IPS DF 6.9 (cell line): ENCODE data around the gene NSMF.

ENCODE experiments used
- DNase-seq: peaks from one replicate; pipeline ENCODE4 v3.0.0-alpha.2; 2013; ENCODE audit warnings: low read depth, low spot score
- H3K27ac ChIP-seq: one replicate; pipeline ENCODE4 v1.5.1; 2013; ENCODE audit warnings: low read length, control low read depth
- H3K27me3 ChIP-seq: 2 replicates; pipeline ENCODE4 v1.6.1; 2013; ENCODE audit warnings: mild to moderate bottlenecking, low read length; ENCODE audit not compliant: control insufficient read depth, insufficient read depth
- H3K36me3 ChIP-seq: 2 replicates; pipeline ENCODE4 v1.6.1; 2013; ENCODE audit warnings: low read length; ENCODE audit not compliant: control insufficient read depth, insufficient read depth
- H3K4me1 ChIP-seq: 2 replicates; pipeline ENCODE4 v1.6.1; 2013; ENCODE audit warnings: low read length; ENCODE audit not compliant: control insufficient read depth, insufficient read depth
- H3K4me3 ChIP-seq: 2 replicates; pipeline ENCODE4 v1.5.1; 2013; ENCODE audit warnings: mild to moderate bottlenecking, low read length
- H3K9me3 ChIP-seq: 2 replicates; pipeline ENCODE4 v1.6.1; 2013; ENCODE audit warnings: low read length, inconsistent platforms; ENCODE audit not compliant: control insufficient read depth, insufficient read depth
- WGBS: extraction: QIAGEN DNeasy Blood & Tissue Kit; methylation state at CpG from one replicate; pipeline ENCODE4 v1.1.7; 2013; ENCODE audit warnings: mixed read lengths, missing lambda C conversion rate; ENCODE audit not compliant: insufficient read length, insufficient coverage; 5-methylcytosine and 5-hydroxymethylcytosine counted together

The NSMF gene

DNA sequence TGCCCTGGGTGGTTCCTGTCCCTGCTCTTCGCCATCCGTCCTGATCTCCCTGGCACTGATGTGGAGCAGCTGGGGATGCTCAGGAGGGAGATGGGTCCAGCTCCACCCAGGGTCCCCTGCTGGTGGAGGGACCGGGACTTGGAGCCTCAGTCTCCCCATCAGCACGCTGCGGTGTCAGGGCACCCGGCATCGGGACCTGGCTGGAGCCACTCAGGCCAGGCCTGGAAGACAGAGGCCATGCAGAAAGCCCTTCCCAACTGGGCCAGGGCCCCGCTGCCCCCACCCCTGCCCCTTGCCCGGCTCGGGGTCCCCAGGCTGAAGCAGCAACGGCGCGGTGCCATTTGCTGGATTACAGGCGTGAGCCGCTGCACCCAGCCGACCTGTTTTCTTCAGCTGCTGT is 40.3 kb upstream of the NSMF start:
- Histone ChIP-seq H3K4me3 (no peak overlapping the region), H3K27me3 (no peaks in the 10 kb centered on the region), H3K27ac (no peak overlapping the region), H3K9me3 (no peaks in the 10 kb centered on the region), H3K4me1 (no peaks in the 10 kb centered on the region), H3K36me3 (no peaks in the 10 kb centered on the region; the same call in 1 of the 2 replicates)
- DNase-seq, result no peak
- WGBS, result no CpG with 5 or more reads among the region's 16 CpGs

DNA sequence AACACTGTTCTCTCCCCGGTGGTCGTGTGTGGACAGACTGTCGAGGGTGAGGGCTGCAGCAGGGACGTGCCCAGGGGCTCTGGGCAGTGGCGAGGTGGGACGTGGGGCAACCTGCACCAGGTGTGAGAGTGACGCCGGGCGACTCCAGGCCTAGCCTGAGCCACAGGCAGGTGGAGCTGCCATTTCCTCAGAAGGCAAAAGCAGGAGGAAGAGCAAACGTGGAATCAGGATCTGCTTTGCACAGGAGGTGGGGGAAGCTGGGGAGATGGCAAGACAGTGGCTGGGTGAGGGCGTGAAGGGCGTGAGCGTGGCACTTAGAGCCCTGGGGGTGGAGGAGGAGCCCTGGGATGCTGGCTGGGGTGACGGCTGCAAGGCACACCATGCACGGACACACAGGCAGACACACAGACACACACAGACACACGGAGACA is 39.6 kb upstream of the NSMF start:
- H3K27me3 ChIP-seq, result no peaks in the 10 kb centered on the region
- H3K4me3 ChIP-seq, result no peak overlapping the region
- H3K36me3 ChIP-seq, result no peaks in the 10 kb centered on the region; the same call in 1 of the 2 replicates
- H3K4me1 ChIP-seq, result no peaks in the 10 kb centered on the region
- no peak overlapping the region for H3K27ac ChIP-seq
- WGBS, result no CpG with 5 or more reads among the region's 16 CpGs
- H3K9me3 ChIP-seq, result no peaks in the 10 kb centered on the region
- DNase-seq, result no peak

DNA sequence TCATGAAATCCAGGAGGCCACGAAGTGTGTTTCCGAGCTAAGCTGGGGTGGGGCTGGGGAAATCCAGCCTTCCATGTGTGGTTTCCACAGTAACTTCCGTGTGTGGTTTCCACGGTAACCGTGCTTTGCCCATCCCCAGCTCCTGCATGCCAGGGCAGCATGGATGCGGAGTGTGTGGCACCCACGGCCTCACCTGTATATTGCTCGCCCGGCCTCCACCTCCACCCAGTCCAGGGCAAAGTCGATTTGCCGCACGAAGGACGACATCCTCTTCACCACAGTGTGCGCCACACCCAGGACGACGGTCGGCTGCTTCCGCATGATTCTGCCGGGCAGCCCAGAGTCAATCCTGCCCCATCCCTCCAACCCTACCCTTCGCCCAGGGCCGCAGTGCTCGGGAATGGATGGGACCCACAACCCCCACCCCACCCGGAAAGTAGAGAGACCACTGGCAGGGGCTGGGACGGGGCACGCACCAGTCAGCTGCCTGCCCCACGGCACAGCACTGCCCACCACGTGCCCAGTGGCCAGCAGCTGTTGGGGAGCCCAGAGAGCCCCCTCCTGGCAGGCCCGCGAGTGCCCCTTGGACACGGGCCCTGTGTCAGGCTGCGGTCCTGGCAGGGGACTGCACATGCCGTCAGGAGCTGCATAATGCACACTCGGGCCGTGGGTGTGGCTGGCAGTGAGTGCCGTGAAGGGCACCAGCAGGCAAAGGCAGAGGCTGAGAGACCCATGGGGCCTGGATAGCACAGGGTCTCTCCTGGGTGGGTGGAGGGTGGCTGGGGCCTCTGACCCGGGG is 39.0 kb upstream of the NSMF start:
- H3K4me3 ChIP-seq, result no peak overlapping the region
- 0 out of 2 replicates have a peak, but pooled peaks cover under 1% of the 10 kb centered on the region for H3K4me1 ChIP-seq
- DNase-seq, result no peak
- no CpG with 5 or more reads among the region's 36 CpGs for WGBS
- no peaks in the 10 kb centered on the region for H3K27me3 ChIP-seq
- H3K27ac ChIP-seq, result no peak overlapping the region
- H3K9me3 ChIP-seq, result no peaks in the 10 kb centered on the region
- H3K36me3 ChIP-seq, result no peaks in the 10 kb centered on the region; the same call in 1 of the 2 replicates

DNA sequence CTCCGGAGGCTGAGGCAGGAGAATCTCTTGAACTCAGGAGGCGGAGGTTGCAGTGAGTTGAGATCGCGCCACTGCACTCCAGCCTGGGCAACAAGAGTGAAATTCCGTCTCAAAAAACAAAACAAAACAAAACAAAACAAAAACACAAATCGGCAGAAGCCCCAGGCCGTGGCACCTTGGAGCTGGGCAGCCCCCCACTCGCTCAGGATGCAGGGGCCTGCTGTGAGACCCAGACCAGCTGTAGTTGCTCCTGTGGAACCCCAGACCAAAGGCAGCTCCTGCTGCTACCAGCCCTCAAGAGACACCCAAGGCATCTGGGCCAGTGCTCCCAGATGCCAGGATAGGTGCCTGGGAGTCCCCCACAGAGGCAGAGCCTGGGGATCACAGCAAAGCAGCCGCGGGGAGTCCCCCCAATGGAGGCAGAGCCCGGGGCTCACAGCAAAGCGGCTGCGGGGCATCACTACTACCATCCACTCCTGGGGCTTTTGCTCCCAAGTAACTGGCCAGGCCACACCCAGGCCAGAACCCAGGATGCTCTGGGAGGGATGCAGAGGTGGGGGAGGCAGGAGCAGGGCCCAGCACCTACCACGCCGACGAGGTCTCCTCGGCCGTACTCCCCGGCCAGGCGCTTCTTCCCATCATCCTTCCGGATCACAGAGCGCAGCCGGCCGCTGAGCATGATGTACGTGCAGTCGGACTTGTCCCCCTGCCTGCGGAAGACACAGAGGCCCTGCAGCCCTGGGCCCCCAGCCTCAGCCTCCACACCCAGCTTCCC is 37.7 kb upstream of the NSMF start:
- WGBS, result no CpG with 5 or more reads among the region's 27 CpGs
- H3K36me3 ChIP-seq, result no peaks in the 10 kb centered on the region; the same call in 1 of the 2 replicates
- H3K4me3 ChIP-seq, result no peak overlapping the region
- 0 out of 2 replicates have a peak, but pooled peaks cover 1% of the 10 kb centered on the region for H3K4me1 ChIP-seq
- no peaks in the 10 kb centered on the region for H3K9me3 ChIP-seq
- H3K27ac ChIP-seq, result no peak overlapping the region
- no peaks in the 10 kb centered on the region for H3K27me3 ChIP-seq
- no peak for DNase-seq

DNA sequence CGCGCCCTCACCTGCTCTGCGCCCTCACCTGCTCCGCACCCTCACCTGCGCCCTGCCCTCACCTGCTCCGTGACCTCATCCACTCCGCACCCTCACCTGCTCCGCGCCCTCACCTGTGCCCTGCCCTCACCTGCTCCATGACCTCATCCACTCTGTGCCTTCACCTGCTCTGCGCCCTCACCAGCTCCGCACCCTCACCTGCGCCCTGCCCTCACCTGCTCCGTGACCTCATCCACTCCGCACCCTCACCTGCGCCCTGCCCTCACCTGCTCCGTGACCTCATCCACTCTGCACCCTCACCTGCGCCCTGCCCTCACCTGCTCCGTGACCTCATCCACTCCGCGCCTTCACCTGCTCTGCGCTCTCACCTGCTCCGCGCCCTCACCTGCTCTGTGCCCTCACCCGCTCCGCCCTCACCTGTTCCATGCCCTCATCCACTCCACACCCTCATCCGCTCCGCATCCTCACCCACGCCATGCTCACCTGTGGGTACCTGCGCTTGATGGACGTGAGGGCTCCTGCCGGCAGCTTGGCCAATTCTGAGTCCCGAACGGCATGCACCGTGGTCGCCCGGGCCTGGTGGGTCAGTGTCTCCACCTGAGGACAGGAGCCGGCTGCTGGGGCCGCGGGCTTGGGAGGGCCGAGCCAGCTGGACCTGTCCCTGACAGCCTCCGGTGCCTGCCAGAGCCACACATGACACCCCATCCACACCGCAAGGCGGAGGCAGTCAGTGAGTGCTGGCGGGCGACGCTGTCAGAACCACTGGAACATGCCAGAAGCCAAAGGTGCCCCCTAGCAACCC is 35.6 kb upstream of the NSMF start:
- H3K27ac ChIP-seq, result no peak overlapping the region
- H3K27me3 ChIP-seq, result no peaks in the 10 kb centered on the region
- DNase-seq, result no peak
- no CpG with 5 or more reads among the region's 46 CpGs for WGBS
- 0 out of 2 replicates have a peak, but pooled peaks cover 1% of the 10 kb centered on the region for H3K4me1 ChIP-seq
- H3K9me3 ChIP-seq, result no peaks in the 10 kb centered on the region
- no peaks in the 10 kb centered on the region; the same call in 1 of the 2 replicates for H3K36me3 ChIP-seq
- H3K4me3 ChIP-seq, result no peak overlapping the region

DNA sequence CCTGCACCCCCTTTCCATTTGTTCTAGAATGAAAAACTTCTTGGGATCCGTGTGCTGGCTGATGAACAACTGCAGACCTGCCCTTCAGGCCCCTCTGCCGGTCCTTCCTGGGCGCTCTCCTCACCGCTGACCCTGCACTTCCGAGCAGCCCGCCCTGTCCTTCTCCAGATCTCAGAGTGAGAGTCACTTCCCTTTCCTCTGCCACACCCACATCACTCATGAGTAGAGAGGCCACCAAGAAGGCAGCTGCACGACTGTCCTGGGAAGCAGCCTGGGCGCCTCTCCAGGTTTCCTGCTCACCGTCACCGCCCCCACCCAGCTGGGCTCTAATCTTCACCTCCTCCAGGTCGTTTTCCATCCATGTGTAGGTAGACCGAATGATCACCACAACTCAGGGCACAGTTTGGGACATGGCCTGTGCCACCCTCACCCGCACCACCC is 35.0 kb upstream of the NSMF start:
- no peaks in the 10 kb centered on the region; the same call in 1 of the 2 replicates for H3K36me3 ChIP-seq

DNA sequence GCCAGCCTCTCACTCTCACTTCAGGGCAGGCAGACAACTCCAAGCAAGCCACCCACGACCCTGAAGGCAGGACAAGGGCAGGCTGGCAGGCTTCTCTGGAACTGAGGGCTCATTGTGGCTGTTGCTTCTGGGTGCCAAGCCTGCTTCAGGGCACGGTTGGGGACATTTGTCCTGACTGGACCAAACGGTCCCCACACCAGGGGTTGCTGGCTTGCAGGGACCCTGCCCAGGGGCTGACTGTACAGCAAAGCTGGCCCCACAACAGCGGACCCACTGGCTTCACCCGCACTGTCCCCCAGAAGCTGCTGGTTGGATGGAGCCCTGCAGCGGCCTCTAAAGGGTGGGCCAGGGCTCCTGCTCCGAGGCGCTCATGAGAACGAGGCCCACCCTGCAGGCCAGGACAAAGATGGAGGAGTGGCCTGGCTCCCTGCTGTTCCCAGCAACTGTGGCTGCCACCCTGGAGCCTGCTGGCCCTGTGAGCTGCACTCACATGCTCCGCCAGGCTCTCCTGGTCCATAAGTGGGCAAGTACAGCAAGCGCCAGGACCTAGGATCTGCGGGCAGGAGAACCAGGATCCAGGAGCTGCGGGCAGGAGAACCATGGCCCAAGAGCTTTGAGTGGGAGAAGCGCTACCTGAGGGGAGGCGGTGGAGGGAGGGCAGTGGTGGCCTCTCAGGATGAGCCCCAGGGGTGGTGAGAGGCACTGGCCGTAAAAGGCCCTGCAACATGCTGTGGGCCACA is 34.4 kb upstream of the NSMF start:
- no peaks in the 10 kb centered on the region for H3K9me3 ChIP-seq
- WGBS, result no CpG with 5 or more reads among the region's 16 CpGs
- no peak for DNase-seq
- H3K27ac ChIP-seq, result no peak overlapping the region
- no peak overlapping the region for H3K4me3 ChIP-seq
- H3K4me1 ChIP-seq, result 0 out of 2 replicates have a peak, but pooled peaks cover 1% of the 10 kb centered on the region
- no peaks in the 10 kb centered on the region; the same call in 1 of the 2 replicates for H3K36me3 ChIP-seq
- no peaks in the 10 kb centered on the region for H3K27me3 ChIP-seq

More for the DNA sequence above, 35.0 kb upstream of the NSMF start:
- 0 out of 2 replicates have a peak, but pooled peaks cover 1% of the 10 kb centered on the region for H3K4me1 ChIP-seq
- H3K9me3 ChIP-seq, result no peaks in the 10 kb centered on the region
- no peaks in the 10 kb centered on the region for H3K27me3 ChIP-seq
- no peak for DNase-seq
- WGBS, result no CpG with 5 or more reads among the region's 13 CpGs
- no peak overlapping the region for H3K27ac ChIP-seq
- H3K4me3 ChIP-seq, result no peak overlapping the region

DNA sequence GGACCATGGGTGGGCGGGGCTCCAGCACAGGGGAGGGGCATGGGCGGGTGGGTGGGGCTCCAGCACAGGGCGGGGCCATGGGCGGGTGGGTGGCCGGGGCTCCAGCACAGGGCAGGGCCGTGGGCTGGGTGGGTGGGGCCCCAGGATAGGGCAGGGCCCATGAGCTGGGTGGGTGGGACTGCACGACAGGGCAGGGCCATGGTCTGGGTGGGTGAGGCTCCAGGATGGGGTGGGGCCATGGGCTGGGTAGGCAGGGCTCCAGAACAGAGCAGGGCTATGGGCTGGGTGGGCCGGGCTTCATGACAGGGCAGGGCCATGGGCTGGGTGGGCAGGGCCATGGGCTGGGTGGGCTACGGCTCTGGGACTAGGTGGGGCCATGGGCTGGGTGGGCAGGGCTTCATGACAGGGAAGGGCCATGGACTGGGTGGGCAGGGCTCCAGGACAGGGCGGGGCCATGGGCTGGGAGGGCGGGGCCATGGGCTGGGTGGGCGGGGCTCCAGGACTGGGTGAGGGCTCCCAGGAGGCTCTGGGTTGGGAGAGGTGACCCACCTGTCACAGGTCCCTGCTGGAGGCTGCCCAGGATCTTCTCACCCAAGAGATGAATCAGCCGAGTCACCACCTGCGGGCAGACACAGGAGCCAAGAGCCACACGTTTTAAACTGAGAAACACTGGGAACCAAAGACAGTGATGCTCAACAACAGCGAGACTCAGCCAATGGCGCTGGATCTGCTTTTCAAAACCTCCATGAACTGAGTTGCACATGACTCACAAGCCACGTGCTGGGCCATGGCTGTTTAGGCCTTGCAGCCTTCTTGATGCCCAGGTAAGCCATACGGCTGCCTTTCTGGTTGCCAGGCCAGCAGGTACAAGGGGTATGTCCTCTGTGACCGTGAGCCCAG is 33.6 kb upstream of the NSMF start:
- no peak for DNase-seq
- no peak overlapping the region for H3K4me3 ChIP-seq
- WGBS, result no CpG with 5 or more reads among the region's 20 CpGs
- H3K36me3 ChIP-seq, result no peaks in the 10 kb centered on the region
- H3K9me3 ChIP-seq, result no peaks in the 10 kb centered on the region
- no peak overlapping the region for H3K27ac ChIP-seq
- H3K4me1 ChIP-seq, result 0 out of 2 replicates have a peak, but pooled peaks cover 1% of the 10 kb centered on the region
- H3K27me3 ChIP-seq, result no peaks in the 10 kb centered on the region
